Activated T-helper 1 cell treated with anti-CD3 and anti-CD28 coated beads, Interleukin-2, amount 50 U/mL, for 16 hours (primary cell): Measurements from ENCODE around the gene GET4.
"Not testable (repeated sequence)": the region's sequence is repeated elsewhere in the genome, so short reads cannot be mapped to it uniquely, and the experiment has no call there.

ENCODE experiments used
- DNase-seq, 2 donors: peaks; one replicate each; pipeline ENCODE4 v3.0.0-alpha.2; 2020; ENCODE audit warnings: low read depth in 1 of 2, low spot score in 1 of 2

GET4 gene

GRCh38 chr7:868189-868486 lies 8.2 kb upstream of the GET4 start:
- DNase-seq, result no peak

- DNase-seq, result no peak
These were observed 7.0 kb upstream of the GET4 start for GRCh38 chr7:869348-869747.

GRCh38 chr7:871900-872537 lies 4.3 kb upstream of the GET4 start:
- no peak for DNase-seq

- DNase-seq, result not testable (repeated sequence)
These were observed 3.7 kb upstream of the GET4 start for GRCh38 chr7:872685-873084.

- DNase-seq, result peak; percentile 35 to 61
These were observed 2.9 kb upstream of the GET4 start for GRCh38 chr7:873367-874002.

- DNase-seq, result no peak
These were observed 2.2 kb upstream of the GET4 start for GRCh38 chr7:874031-874749.

- DNase-seq, result no peak
These were observed 1.3 kb upstream of the GET4 start for GRCh38 chr7:875051-875450.

GRCh38 chr7:875476-876076 lies 778 bp upstream of the GET4 start:
- DNase-seq, result no peak

- no peak for DNase-seq
These were observed 588 bp downstream of the GET4 start for GRCh38 chr7:876972-877311.

- DNase-seq, result no peak
These were observed 1.2 kb downstream of the GET4 start for GRCh38 chr7:877312-878232.

- DNase-seq, result no peak
These were observed 2.7 kb downstream of the GET4 start for GRCh38 chr7:879093-879492.

GRCh38 chr7:879706-880105 lies 3.4 kb downstream of the GET4 start:
- no peak for DNase-seq

GRCh38 chr7:880450-880849 lies 4.1 kb downstream of the GET4 start:
- DNase-seq, result no peak

- DNase-seq, result no peak
These were observed 5.3 kb downstream of the GET4 start for GRCh38 chr7:881441-882234.

- no peak for DNase-seq
These were observed 6.1 kb downstream of the GET4 start for GRCh38 chr7:882336-883035.

GRCh38 chr7:883055-884021 lies 7.0 kb downstream of the GET4 start:
- DNase-seq, result no peak

GRCh38 chr7:884191-885003 lies 8.0 kb downstream of the GET4 start:
- DNase-seq, result no peak
